AG09309 (cell line): ENCODE results near the gene ATP1A1.

ENCODE experiments used
- DNase-seq: peaks from one replicate; pipeline ENCODE4 v3.0.0-alpha.2; 2010; ENCODE audit warnings: low read depth
- H3K4me3 ChIP-seq: 2 replicates; pipeline ENCODE4 v1.5.1; 2011; ENCODE audit warnings: mild to moderate bottlenecking, low read depth, low read length, moderate library complexity; ENCODE audit not compliant: control insufficient read depth
- TF ChIP-seq, protein P1 (sequence below): IDR thresholded peaks from 2 replicates; pipeline ENCODE4 v1.5.1; 2011; ENCODE audit warnings: mild to moderate bottlenecking, low read depth, low read length, inconsistent platforms; ENCODE audit not compliant: insufficient read depth, control insufficient read depth; ENCODE audit errors: missing control alignments

The ATP1A1 gene

DNA sequence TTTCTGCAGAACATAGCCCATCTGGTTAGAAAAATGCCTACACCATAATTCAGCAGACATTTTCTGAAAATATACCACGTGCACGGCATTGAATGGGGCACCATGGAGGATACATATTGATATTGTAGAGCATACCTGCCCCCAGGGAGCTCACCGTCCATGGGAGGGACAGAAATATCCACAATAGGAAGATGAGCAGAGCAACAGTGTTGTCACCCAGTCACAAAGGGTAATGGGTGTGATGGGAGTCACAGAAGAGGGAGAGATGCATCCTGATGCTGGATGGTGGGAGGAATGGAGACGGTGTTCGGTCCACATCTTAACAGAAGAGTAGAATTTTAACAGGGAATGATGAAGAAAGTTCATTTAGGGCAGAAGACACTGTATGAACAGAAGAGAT, 51.4 kb downstream of the ATP1A1 start:
- TF ChIP-seq, protein P1, sequence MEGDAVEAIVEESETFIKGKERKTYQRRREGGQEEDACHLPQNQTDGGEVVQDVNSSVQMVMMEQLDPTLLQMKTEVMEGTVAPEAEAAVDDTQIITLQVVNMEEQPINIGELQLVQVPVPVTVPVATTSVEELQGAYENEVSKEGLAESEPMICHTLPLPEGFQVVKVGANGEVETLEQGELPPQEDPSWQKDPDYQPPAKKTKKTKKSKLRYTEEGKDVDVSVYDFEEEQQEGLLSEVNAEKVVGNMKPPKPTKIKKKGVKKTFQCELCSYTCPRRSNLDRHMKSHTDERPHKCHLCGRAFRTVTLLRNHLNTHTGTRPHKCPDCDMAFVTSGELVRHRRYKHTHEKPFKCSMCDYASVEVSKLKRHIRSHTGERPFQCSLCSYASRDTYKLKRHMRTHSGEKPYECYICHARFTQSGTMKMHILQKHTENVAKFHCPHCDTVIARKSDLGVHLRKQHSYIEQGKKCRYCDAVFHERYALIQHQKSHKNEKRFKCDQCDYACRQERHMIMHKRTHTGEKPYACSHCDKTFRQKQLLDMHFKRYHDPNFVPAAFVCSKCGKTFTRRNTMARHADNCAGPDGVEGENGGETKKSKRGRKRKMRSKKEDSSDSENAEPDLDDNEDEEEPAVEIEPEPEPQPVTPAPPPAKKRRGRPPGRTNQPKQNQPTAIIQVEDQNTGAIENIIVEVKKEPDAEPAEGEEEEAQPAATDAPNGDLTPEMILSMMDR, result no peak
- H3K4me3 ChIP-seq, result no peak overlapping the region
- DNase-seq, result no peak

- no peak for DNase-seq
- TF ChIP-seq, protein P1, result no peak
- H3K4me3 ChIP-seq, result no peak overlapping the region
Measured at GRCh38 chr1:116424863-116425262, 51.8 kb downstream of the ATP1A1 start.

- no peak for DNase-seq
- TF ChIP-seq, protein P1, result no peak
- no peak overlapping the region for H3K4me3 ChIP-seq
Measured at GRCh38 chr1:116425987-116426386, 52.9 kb downstream of the ATP1A1 start.

DNA sequence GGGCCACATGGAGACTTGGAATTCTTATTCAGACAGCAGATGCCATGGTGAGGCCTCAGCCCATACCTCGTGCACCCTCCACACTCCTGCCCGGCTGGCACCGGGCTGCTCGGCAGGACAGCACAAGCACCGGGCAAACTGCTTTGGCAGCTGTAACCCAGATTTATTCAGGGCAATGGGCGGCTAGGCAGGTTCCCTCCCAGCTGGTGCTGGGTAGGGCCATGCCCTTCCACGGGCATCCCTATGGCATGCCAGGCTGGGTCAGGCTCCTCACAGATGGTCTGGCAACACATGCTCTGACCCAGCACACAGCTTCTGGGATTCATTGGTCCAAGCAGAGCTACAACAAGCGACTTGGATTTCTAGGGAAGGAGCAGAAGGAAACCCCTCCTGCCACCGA, 53.4 kb downstream of the ATP1A1 start:
- no peak overlapping the region for H3K4me3 ChIP-seq
- TF ChIP-seq, protein P1, result no peak
- no peak for DNase-seq

- H3K4me3 ChIP-seq, result no peak overlapping the region
- TF ChIP-seq, protein P1, result no peak
- no peak for DNase-seq
Measured at GRCh38 chr1:116428576-116428975, 55.5 kb downstream of the ATP1A1 start.

GRCh38 chr1:116429821-116430374, 56.9 kb downstream of the ATP1A1 start:
- no peak for DNase-seq
- TF ChIP-seq, protein P1, result no peak
- H3K4me3 ChIP-seq, result no peak overlapping the region
